ENCODE measurements around the gene KCNT1.

Gene KCNT1

GRCh38 chr9:135792268-135793128 lies 90.5 kb downstream of the KCNT1 start:
- no peak for TF ChIP-seq POLR2A (IDR thresholded peaks at IDR 0.05; ENCODE audit: low read depth, low read length)
- no peak for FAIRE-seq

GRCh38 chr9:135793221-135794056 lies 91.5 kb downstream of the KCNT1 start:
- FAIRE-seq: no peak
- no peak for TF ChIP-seq POLR2A (IDR thresholded peaks at IDR 0.05; ENCODE audit: low read depth, low read length)
- DNase-seq (ENCODE audit: insufficient read length, low spot score): no peak

More at GRCh38 chr9:135792268-135793128, 90.5 kb downstream of the KCNT1 start:
- DNase-seq (ENCODE audit: insufficient read length, low spot score): no peak

GRCh38 chr9:135794057-135794335 lies 92.0 kb downstream of the KCNT1 start:
- FAIRE-seq: no peak
- no peak for TF ChIP-seq POLR2A (IDR thresholded peaks at IDR 0.05; ENCODE audit: low read depth, low read length)
- DNase-seq (ENCODE audit: insufficient read length, low spot score): no peak

GRCh38 chr9:135794361-135794885 lies 92.4 kb downstream of the KCNT1 start:
- no peak for TF ChIP-seq POLR2A (IDR thresholded peaks at IDR 0.05; ENCODE audit: low read depth, low read length)
- FAIRE-seq (no peak), DNase-seq (ENCODE audit: insufficient read length, low spot score) (no peak)

GRCh38 chr9:135795391-135795790 lies 93.4 kb downstream of the KCNT1 start:
- FAIRE-seq (no peak), DNase-seq (ENCODE audit: insufficient read length, low spot score) (no peak)
- TF ChIP-seq POLR2A (IDR thresholded peaks at IDR 0.05; ENCODE audit: low read depth, low read length): no peak

GRCh38 chr9:135796784-135797485 lies 95.0 kb downstream of the KCNT1 start:
- DNase-seq (ENCODE audit: insufficient read length, low spot score): no peak
- no peak for TF ChIP-seq POLR2A (IDR thresholded peaks at IDR 0.05; ENCODE audit: low read depth, low read length)
- FAIRE-seq: no peak

- DNase-seq (ENCODE audit: insufficient read length, low spot score) (peak; percentile 95), FAIRE-seq (peak; percentile 83)
- TF ChIP-seq POLR2A (IDR thresholded peaks at IDR 0.05; ENCODE audit: low read depth, low read length): no peak
Observed at GRCh38 chr9:135797507-135798262, 95.7 kb downstream of the KCNT1 start.

- no peak for DNase-seq (ENCODE audit: insufficient read length, low spot score)
- FAIRE-seq: no peak
- no peak for TF ChIP-seq POLR2A (IDR thresholded peaks at IDR 0.05; ENCODE audit: low read depth, low read length)
Observed at GRCh38 chr9:135798263-135798585, 96.2 kb downstream of the KCNT1 start.

GRCh38 chr9:135799261-135799660 lies 97.3 kb downstream of the KCNT1 start:
- DNase-seq (ENCODE audit: insufficient read length, low spot score) (no peak), FAIRE-seq (no peak)
- TF ChIP-seq POLR2A (IDR thresholded peaks at IDR 0.05; ENCODE audit: low read depth, low read length): no peak

- FAIRE-seq (no peak), DNase-seq (ENCODE audit: insufficient read length, low spot score) (no peak)
- TF ChIP-seq POLR2A (IDR thresholded peaks at IDR 0.05; ENCODE audit: low read depth, low read length): no peak
Observed at GRCh38 chr9:135801070-135801469, 99.1 kb downstream of the KCNT1 start.

GRCh38 chr9:135802876-135803419 lies 101.0 kb downstream of the KCNT1 start:
- FAIRE-seq (no peak), DNase-seq (ENCODE audit: insufficient read length, low spot score) (no peak)
- TF ChIP-seq POLR2A (IDR thresholded peaks at IDR 0.05; ENCODE audit: low read depth, low read length): no peak

- no peak for TF ChIP-seq POLR2A (IDR thresholded peaks at IDR 0.05; ENCODE audit: low read depth, low read length)
- FAIRE-seq (no peak), DNase-seq (ENCODE audit: insufficient read length, low spot score) (no peak)
Observed at GRCh38 chr9:135803441-135803840, 101.5 kb downstream of the KCNT1 start.

Measured in H54 (cell line).